K562 (cell line): ENCODE results near the gene ANKLE1. TPM values are rescaled to one million over a fixed set of nuclear protein-coding genes. Genes with fewer than 3 reads are reported as not detected.

Experiments used
- ATF7 ChIP-seq: fragments of 450-650 bp; IDR thresholded peaks from 2 replicates; pipeline ENCODE4 v1.7.1; 2014; ENCODE audit warnings: mild to moderate bottlenecking, moderate library complexity
- BCL6 ChIP-seq: fragments of 250-450 bp; sonication (Bioruptor Pico); IDR thresholded peaks from 2 replicates; pipeline ENCODE4 v1.4.0; 2020
- BRF1 ChIP-seq: IDR thresholded peaks from 3 replicates; pipeline ENCODE4 v1.6.1; 2011; ENCODE audit warnings: borderline replicate concordance, mild to moderate bottlenecking; ENCODE audit not compliant: insufficient read length; ENCODE audit errors: extremely low read depth
- CREBBP ChIP-seq: IDR thresholded peaks from one replicate; pipeline ENCODE4 v1.6.1; 2012; ENCODE audit warnings: low read depth, mild to moderate bottlenecking, control low read depth, inconsistent platforms, low read length
- CREM ChIP-seq: IDR thresholded peaks from 2 replicates; pipeline ENCODE4 v1.6.1; 2014; ENCODE audit warnings: antibody characterized with exemption, low read depth
- FOS ChIP-seq: IDR thresholded peaks from 3 replicates; pipeline ENCODE4 v1.6.1; 2011; ENCODE audit not compliant: insufficient read length; ENCODE audit errors: extremely low read depth
- FOXK2 ChIP-seq, 2 experiments: fragments of 450-650 bp; IDR thresholded peaks in 1 of 2; conservative IDR thresholded peaks in 1 of 2; 2 replicates each; pipeline ENCODE4 v1.6.1; 2016; ENCODE audit warnings: low read depth in 2 of 2, mild to moderate bottlenecking in 1 of 2
- HNRNPL ChIP-seq: fragments of 200-400 bp; formaldehyde crosslinking; IDR thresholded peaks from 2 replicates; pipeline ENCODE4 v1.6.1; 2017; ENCODE audit warnings: low read depth, mild to moderate bottlenecking, low read length
- RBM25 ChIP-seq: fragments of 200-400 bp; formaldehyde crosslinking; IDR thresholded peaks from 2 replicates; pipeline ENCODE4 v1.6.1; 2018; ENCODE audit warnings: low read length, low read depth, moderate library complexity; ENCODE audit not compliant: severe bottlenecking
- RCOR1 ChIP-seq, 2 experiments: IDR thresholded peaks; 2 replicates each; pipeline ENCODE4 v1.6.1; 2012; ENCODE audit warnings: low read depth in 2 of 2, low read length in 2 of 2, borderline replicate concordance in 1 of 2, improper control_type of control experiment in 1 of 2
- STAG1 ChIP-seq: sonication (generic); formaldehyde crosslinking; IDR thresholded peaks from 2 replicates; pipeline ENCODE4 v1.5.0; 2020; ENCODE audit warnings: missing genetic modification reagents, borderline replicate concordance
- TCF3 ChIP-seq: sonication (generic); formaldehyde crosslinking; IDR thresholded peaks from 2 replicates; pipeline ENCODE4 v1.4.0; 2020; ENCODE audit warnings: mild to moderate bottlenecking, missing genetic modification reagents
- ZBTB7A ChIP-seq: IDR thresholded peaks from 2 replicates; pipeline ENCODE4 v1.6.1; 2011; ENCODE audit warnings: low read depth, mild to moderate bottlenecking, low read length, moderate library complexity, borderline replicate concordance; ENCODE audit not compliant: control insufficient read depth
- ZFX ChIP-seq: sonication (generic); formaldehyde crosslinking; IDR thresholded peaks from 2 replicates; pipeline ENCODE4 v1.8.0; 2022; ENCODE audit warnings: mild to moderate bottlenecking, missing genetic modification reagents, moderate library complexity
- ZNF217 ChIP-seq: sonication (generic); formaldehyde crosslinking; IDR thresholded peaks from 2 replicates; pipeline ENCODE4 v1.8.0; 2022; ENCODE audit warnings: mild to moderate bottlenecking, missing genetic modification reagents
- ZNF589 ChIP-seq: fragments of 200-800 bp; sonication (Bioruptor generic); IDR thresholded peaks from 2 replicates; pipeline ENCODE4 v1.6.1; 2016; ENCODE audit warnings: low read depth, missing genetic modification characterization, missing compliant biosample characterization
- polyA plus RNA-seq, 8 experiments: library from polyadenylated mRNA; depleted of rRNA in 4 of 8; stranded (reverse) in 5 of 8; unstranded in 3 of 8; fragments of >200 nt; fragmentation: Nextera tagmentation in 2 of 8; fragmentation: Illumina TruSeq in 1 of 8; extraction: Ambion mirVana in 2 of 8; extraction: Trizol in 1 of 8; gene quantifications; 2 replicates each; pipeline versions ENCODE4 v1.2.1 to v1.2.3, GENCODE V29; 2011 to 2014; ENCODE audit warnings: inconsistent platforms in 1 of 8, missing spikeins in 1 of 8
- total RNA-seq, 7 experiments: library from RNA; depleted of rRNA in 6 of 7; stranded (reverse); fragments of >200 nt in 6 of 7; fragmentation: Illumina TruSeq in 2 of 7; extraction: Trizol in 2 of 7; gene quantifications; 2 replicates each; pipeline versions ENCODE4 v1.2.1 to v1.2.3, GENCODE V29; 2011 to 2021; ENCODE audit warnings: low replicate concordance in 1 of 7
- TF ChIP-seq, protein P1 (sequence below): fragments of 450-650 bp; formaldehyde crosslinking; IDR thresholded peaks from 2 replicates; pipeline ENCODE4 v1.4.0; 2020; ENCODE audit warnings: mild to moderate bottlenecking, moderate library complexity
- TF ChIP-seq, protein P2 (sequence below): fragments of 450-650 bp; IDR thresholded peaks from 2 replicates; pipeline ENCODE4 v1.6.1; 2017; ENCODE audit warnings: antibody characterized with exemption, mild to moderate bottlenecking
- TF ChIP-seq, protein P3 (sequence below): fragments of 150-350 bp; conservative IDR thresholded peaks from 2 replicates; pipeline ENCODE4 v1.6.1; 2014; ENCODE audit warnings: low read length

ANKLE1 gene
- total and polyA plus RNA-seq, 9 of the 15 experiments (the other 6 are each of a cell fraction or from before 2014, with no cell fraction given) = 0.63 to 9.2 (median 2.9) TPM

DNA sequence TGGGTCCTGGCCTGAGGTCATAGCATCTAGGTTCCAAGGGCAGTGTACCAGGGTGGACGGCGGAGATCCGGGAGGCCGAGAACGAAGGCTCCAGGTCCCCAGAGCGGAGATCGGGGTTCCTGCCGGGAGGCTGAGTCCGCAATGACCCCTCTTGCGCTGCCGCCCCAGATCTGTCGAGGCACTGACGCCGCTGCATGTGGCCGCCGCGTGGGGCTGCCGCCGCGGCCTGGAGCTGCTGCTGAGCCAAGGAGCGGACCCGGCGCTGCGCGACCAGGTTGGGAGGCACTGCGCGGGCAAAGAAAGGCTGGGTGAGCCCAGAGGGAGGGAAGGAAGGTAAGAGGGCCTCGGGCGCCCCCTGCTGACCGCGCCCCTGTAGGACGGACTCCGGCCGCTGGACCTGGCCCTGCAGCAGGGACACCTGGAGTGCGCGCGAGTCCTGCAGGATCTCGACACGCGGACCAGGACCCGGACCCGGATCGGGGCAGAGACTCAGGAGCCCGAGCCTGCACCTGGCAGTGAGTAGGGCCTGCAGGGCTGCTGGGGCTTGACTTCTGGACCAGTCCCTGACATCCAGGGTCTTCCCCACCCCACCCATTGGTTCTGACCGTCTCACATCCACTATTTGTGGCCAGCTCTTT, 906 bp downstream of the ANKLE1 start (continued):
- no peak for TF ChIP-seq ZNF589
- TF ChIP-seq ZNF217 (CRISPR knock-in tag) = no peak
- peak; percentile 98 for TF ChIP-seq HNRNPL
- peak; percentile 94 for TF ChIP-seq STAG1 (CRISPR knock-in tag)
- TF ChIP-seq CREBBP = no peak
- TF ChIP-seq BCL6 (CRISPR knock-in tag) = no peak
- no peak for TF ChIP-seq TCF3 (CRISPR knock-in tag)
- TF ChIP-seq CREM = peak; percentile 50
- TF ChIP-seq ZBTB7A = peak; percentile 57; the same call in 1 of the 2 replicates
- TF ChIP-seq FOXK2 (conservative IDR thresholded peaks at IDR 0.05 in 1 of 2, IDR thresholded peaks at IDR 0.05 in 1 of 2; ENCODE audit: low read depth in 2 of 2) = no peak
- TF ChIP-seq, protein P1, sequence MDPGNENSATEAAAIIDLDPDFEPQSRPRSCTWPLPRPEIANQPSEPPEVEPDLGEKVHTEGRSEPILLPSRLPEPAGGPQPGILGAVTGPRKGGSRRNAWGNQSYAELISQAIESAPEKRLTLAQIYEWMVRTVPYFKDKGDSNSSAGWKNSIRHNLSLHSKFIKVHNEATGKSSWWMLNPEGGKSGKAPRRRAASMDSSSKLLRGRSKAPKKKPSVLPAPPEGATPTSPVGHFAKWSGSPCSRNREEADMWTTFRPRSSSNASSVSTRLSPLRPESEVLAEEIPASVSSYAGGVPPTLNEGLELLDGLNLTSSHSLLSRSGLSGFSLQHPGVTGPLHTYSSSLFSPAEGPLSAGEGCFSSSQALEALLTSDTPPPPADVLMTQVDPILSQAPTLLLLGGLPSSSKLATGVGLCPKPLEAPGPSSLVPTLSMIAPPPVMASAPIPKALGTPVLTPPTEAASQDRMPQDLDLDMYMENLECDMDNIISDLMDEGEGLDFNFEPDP (CRISPR knock-in tag) = no peak
- peak; percentile 40 for TF ChIP-seq ZFX
- TF ChIP-seq, protein P2, sequence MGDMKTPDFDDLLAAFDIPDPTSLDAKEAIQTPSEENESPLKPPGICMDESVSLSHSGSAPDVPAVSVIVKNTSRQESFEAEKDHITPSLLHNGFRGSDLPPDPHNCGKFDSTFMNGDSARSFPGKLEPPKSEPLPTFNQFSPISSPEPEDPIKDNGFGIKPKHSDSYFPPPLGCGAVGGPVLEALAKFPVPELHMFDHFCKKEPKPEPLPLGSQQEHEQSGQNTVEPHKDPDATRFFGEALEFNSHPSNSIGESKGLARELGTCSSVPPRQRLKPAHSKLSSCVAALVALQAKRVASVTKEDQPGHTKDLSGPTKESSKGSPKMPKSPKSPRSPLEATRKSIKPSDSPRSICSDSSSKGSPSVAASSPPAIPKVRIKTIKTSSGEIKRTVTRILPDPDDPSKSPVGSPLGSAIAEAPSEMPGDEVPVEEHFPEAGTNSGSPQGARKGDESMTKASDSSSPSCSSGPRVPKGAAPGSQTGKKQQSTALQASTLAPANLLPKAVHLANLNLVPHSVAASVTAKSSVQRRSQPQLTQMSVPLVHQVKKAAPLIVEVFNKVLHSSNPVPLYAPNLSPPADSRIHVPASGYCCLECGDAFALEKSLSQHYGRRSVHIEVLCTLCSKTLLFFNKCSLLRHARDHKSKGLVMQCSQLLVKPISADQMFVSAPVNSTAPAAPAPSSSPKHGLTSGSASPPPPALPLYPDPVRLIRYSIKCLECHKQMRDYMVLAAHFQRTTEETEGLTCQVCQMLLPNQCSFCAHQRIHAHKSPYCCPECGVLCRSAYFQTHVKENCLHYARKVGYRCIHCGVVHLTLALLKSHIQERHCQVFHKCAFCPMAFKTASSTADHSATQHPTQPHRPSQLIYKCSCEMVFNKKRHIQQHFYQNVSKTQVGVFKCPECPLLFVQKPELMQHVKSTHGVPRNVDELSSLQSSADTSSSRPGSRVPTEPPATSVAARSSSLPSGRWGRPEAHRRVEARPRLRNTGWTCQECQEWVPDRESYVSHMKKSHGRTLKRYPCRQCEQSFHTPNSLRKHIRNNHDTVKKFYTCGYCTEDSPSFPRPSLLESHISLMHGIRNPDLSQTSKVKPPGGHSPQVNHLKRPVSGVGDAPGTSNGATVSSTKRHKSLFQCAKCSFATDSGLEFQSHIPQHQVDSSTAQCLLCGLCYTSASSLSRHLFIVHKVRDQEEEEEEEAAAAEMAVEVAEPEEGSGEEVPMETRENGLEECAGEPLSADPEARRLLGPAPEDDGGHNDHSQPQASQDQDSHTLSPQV = peak; percentile 52
- TF ChIP-seq, protein P3, sequence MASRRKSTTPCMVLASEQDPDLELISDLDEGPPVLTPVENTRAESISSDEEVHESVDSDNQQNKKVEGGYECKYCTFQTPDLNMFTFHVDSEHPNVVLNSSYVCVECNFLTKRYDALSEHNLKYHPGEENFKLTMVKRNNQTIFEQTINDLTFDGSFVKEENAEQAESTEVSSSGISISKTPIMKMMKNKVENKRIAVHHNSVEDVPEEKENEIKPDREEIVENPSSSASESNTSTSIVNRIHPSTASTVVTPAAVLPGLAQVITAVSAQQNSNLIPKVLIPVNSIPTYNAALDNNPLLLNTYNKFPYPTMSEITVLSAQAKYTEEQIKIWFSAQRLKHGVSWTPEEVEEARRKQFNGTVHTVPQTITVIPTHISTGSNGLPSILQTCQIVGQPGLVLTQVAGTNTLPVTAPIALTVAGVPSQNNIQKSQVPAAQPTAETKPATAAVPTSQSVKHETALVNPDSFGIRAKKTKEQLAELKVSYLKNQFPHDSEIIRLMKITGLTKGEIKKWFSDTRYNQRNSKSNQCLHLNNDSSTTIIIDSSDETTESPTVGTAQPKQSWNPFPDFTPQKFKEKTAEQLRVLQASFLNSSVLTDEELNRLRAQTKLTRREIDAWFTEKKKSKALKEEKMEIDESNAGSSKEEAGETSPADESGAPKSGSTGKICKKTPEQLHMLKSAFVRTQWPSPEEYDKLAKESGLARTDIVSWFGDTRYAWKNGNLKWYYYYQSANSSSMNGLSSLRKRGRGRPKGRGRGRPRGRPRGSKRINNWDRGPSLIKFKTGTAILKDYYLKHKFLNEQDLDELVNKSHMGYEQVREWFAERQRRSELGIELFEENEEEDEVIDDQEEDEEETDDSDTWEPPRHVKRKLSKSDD = no peak
- TF ChIP-seq RCOR1 (IDR thresholded peaks at IDR 0.05; ENCODE audit: borderline replicate concordance in 1 of 2, low read depth in 2 of 2, low read length in 2 of 2) = peak in 1 of 2 experiments; percentile 28; a peak in 1 of 4 replicates
- peak; percentile 30; the same call in 1 of the 2 replicates for TF ChIP-seq ATF7
- no peak for TF ChIP-seq FOS
- no peak for TF ChIP-seq BRF1
- TF ChIP-seq RBM25 = peak; percentile 19
